Measurements from ENCODE around the gene SLC38A1.
"Not testable (repeated sequence)": the region's sequence is repeated elsewhere in the genome, so short reads cannot be mapped to it uniquely, and the experiment has no call there.

SLC38A1 gene

DNA sequence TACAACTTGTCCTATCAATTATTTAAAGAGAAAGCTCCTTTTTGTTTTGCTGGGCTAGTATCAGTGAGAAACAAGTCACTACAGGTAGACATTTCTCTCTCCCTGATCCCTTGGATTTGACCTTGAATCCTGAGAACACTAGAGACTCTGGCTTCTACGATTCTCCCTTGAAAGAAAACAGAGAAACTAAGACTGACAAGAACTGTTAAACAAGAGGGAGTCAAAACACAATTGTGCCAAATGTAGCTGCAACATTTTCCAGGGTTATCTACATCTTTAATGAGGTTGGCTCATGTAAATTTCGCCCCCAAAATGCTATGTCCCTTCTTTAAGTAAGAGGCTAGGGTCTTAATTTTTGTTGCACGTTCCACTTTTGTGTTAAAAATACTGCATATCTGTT, 62.4 kb downstream of the SLC38A1 start:
- no peak for ATAC-seq
- no peak for DNase-seq

DNA sequence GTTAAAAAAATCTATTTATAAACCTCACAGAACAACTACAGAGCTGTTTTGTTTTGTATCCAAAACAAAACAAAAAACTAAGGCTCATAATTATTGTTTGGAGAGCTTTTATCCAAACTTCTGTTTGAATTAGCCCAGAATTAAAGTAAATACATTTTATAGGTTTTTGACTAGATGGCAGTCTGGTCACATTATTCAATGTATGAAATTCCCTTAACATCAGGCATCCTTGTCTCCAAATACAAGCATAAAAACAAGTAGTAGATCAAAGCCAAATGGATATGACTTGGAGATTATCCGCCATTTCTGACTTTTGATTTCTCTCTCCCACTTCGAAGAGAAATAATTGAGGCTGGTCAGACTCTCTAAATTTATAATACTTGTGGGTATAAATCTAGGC, 63.5 kb downstream of the SLC38A1 start:
- no peak for DNase-seq

DNA sequence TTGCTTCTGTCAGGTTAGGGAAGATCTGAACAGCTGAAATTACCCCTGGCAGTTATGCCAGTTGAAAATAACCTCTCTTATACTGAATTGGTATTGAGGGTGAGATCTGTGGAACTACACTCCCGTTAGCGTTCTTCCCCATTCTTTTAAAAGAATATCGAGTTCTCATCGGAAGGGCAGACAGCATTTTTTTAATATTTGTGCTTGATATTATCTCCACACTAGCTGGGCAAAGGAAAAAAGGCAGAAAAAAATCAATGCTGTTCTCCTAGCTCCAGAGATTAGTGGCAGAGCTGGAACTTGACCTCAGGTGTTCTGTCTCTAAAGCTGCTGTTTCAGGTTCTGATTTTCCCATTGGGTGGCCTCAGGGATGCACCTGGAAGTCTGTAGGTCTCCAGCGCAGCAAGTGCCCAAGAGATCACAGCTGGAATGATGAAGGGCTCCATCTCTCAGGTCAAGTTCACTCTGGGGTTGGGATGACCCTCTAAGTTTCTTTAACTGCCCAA, 67.5 kb downstream of the SLC38A1 start:
- DNase-seq: no peak

More for the DNA sequence above, 63.5 kb downstream of the SLC38A1 start:
- no peak for ATAC-seq

DNA sequence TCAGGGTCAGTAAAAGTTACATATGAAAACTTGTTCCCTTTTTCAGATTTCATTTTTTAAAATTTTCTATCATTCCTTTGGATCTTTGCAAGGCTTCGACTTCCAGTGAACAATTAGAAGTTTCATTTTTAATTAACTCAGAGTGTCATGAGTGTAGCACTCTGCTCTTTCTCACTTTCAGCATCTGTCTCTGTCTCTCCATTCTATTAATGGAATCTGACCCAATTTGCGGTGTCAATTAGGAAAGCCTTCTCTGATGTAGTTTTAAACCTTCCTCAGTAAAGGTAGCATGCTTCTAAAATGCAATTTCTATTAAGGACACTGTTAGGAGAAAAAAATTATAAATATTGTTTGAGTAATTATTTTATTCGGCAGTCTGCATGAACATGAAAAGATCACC, 68.3 kb downstream of the SLC38A1 start:
- ATAC-seq (no peak), DNase-seq (no peak)

More for the DNA sequence above, 67.5 kb downstream of the SLC38A1 start:
- no peak for ATAC-seq

DNA sequence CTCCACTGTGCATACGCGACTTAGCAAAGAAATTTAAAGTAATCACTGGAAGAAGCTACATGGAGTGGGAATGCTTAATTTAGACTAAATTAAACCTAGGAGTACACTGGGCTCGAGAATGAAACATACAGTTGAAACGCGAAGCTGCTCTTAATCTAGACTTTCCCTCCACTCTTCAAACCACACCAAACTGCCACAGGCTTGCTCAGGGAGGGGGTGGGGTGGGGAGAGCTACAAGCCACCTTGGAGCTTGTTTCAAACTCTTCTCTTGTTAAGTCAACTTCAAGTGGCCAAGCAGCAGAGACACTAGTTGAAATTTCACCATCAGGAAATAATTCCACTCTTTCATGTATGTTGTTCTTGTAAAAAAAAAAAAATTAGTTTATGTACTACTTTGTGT, 69.9 kb downstream of the SLC38A1 start:
- DNase-seq (no peak), ATAC-seq (no peak)

DNA sequence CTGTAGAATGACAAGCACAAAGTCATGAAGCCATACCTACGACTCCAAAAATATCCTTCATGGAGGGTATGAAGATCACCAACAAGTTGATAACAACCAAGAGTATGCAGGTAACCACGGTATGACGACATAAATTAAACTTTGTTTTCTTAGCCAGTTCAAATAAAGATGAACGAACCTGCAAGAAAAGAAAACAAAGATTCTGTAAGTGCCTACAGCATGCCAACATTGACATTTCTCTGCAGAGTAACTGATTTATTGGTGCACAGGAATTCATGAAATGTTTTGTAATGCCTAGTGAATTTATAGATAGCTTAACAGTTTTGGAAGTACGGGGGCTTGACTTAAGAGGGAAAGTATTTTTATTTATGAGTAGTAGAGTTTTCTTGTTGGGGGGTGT, 71.0 kb downstream of the SLC38A1 start:
- no peak for ATAC-seq
- DNase-seq: no peak

DNA sequence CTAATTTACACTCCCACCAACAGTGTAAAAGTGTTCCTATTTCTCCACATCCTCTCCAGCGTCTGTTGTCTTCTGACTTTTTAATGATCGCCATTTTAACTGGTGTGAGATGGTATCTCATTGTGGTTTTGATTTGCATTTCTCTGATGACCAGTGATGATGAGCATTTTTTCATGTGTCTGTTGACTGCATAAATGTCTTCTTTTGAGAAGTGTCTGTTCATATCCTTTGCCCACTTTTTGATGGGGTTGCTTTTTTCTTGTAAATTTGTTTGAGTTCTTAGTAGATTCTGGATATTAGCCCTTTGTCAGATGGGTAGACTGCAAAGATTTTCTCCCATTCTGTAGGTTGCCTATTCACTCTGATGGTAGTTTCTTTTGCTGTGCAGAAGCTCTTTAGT, 78.3 kb downstream of the SLC38A1 start:
- DNase-seq, ATAC-seq: not testable (repeated sequence)

DNA sequence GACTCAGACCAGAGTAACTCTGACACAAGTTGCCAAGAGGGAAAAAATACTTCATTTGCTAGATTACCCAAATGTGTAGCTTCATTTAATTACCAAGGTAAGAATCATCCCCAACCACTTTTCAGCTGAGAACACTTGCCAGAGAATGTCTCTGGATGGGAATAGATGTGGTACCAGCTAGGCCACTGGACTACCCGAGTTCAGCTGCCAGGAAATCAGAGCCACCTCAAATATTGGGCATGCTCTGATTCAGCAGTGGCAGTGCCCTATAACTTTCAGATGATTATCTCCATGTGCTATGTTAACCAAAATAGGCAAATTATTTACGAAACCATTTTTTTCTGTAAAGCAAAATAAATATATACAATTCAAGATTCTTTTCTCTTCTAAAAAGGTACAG, 80.7 kb downstream of the SLC38A1 start:
- DNase-seq (no peak), ATAC-seq (no peak)

DNA sequence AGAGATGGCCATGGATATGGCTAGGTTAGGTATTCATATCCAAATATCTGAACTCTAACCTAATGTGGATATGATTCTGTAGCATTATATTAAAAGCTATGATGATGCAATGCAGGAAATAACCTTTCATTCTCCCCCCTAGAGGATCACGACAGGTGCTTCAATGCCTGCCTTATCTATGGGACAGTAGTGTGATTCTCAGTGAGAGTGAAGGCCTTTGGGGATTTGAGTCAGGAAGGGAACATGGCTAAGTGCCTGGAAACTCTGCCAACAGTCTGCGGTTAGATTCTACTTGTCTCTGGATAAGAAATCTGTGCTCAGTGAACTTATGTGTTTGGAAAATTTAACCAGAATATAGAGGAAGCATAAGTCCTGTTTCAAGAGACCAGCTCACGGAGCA, 81.8 kb downstream of the SLC38A1 start:
- DNase-seq (no peak), ATAC-seq (peak; percentile 19)

DNA sequence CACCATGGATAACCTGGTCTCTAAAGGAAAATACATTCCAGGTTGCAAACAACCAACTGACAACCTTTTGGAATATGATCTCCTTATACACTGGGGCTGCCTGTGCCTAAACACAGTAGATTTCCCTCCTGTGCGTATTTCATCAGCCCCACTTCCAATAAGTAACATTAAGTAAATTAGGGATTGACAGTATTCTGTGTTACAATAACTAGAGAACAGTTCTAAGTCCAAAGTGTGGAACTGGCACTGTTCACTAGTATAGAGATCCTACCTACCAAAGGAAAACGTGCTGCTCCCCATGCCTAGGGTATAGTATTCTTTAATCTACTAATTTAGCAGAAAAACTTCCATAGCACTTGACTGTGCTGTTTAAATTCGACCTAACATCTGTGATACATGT, 82.8 kb downstream of the SLC38A1 start:
- DNase-seq (no peak), ATAC-seq (no peak)

DNA sequence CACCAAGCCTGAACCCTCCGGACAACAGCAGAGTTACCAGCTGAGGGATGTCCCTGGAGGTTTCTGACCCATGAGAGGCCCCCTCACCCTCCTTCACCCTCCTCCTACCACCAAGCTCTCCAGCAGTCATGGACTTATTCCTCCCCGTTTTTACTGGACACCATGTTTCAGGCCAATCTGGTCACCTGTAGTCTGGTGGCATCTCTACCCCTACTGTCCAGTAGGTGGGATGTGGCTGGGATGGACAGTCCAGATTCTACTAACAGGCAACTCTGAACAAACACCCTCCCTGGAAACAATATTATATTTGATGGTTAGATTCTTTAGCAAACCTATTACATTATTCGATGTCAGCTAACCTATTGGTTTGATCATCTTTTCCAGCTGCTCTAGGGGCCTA, 83.2 kb downstream of the SLC38A1 start:
- no peak for ATAC-seq
- DNase-seq: no peak

DNA sequence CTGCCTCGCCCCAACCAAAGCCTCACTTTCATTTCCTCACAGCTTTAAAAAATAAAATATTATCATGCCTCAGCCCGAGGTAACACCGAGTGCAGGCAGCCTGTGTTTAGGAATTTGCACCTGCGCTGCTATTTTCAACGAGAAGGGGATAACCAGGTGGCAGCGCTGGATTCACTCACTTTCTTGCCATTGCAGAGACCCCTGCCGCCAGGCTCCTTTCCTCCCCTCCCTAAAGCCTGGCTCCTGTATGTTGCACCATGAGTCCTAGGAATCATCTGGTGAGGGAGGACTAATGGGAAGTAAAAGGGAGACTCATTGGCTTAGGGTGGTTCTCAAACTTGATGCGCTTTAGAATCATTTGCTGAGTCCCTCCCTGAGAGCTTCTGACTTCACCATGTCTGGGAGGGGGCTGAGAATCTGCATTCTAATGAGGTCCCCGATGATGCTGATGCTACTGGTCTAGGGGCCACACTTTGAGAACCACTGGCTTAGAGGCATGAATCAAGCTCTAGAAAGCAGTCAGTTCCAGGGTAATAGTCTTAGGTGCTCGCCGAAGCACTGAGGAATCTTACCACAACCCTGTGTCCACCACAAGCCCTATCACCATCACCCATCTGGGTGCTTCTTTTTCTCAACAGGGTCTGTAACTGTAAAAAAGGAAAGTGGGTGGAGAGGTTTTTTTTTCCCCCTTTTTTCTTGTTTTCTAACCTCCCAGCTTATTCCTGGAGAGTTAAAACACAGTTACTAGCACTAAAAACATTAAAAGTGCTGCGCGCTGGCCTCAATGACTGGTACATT, 83.8 kb downstream of the SLC38A1 start:
- ATAC-seq (no peak), DNase-seq (no peak)

DNA sequence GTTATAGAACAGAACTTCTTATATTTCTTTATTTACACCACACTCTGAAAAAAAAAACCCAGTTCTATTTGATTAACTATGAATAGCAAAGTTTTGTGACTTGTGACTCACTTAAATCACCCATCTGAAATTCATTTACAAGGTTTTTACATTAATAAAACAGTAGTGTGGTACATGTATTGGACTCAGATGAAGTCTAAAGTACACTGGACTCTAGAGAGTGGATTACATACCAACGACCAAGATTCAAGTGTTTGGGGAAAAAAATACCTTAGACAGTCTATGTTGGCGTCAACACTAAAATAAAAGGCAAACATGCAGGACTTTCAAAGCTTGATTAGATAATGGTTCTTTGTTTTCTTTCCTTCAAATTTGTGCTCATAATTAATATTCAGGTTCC, 85.7 kb downstream of the SLC38A1 start:
- DNase-seq (no peak), ATAC-seq (no peak)

DNA sequence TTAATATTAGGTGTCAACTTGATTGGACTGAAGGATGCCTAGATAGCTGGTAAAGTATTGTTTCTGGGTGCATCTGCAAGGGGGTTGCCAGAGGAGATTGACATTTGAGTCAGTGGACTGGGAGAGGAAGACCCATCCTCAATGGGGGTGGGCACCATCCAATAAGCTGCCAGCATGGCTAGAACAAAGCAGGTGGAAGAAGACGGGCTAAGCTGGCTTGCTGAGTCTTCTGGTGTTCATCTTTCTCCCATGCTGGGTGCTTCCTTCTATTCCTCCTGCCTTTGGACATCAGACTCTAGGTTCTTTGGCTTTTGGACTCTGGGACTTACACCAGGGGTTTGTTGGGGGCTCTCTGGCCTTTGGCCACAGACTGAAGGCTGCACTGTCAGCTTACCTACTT, 87.4 kb downstream of the SLC38A1 start:
- ATAC-seq: no peak
- no peak for DNase-seq

DNA sequence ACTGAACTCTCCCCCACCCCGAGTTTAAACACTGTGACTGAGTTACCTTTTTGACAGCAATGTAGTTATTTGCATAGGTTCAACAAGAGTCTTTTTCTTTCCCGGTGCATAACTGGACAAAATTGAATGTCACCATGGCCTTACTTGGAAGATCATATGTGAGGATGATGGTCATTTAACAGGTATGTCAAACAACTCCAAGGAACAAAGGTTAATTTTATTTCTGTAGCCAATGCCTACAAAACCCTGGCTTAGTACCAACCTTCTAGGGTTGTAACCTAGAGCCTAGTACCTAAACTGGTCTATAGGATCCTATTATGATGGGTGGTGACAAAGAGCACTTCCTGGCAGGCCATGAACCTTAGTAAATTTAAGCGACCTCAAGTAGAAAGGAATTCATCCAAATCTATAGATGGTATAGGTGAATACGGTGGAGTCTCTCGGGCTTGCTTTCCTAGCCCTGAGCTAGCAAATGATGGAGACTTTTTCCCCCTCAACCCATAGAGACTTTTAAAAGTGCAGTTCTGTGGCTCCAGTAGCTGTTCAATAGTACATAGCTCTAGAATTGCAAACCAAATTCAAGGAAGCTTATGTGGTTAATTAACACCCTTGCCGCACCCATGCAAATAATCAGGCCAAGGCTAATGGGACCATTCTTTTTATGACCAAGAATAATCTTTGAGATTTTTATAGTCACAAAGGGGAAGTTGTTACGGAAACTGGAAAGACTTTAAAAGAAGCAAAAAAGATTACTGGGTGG, 89.0 kb downstream of the SLC38A1 start:
- ATAC-seq (no peak), DNase-seq (no peak)

DNA sequence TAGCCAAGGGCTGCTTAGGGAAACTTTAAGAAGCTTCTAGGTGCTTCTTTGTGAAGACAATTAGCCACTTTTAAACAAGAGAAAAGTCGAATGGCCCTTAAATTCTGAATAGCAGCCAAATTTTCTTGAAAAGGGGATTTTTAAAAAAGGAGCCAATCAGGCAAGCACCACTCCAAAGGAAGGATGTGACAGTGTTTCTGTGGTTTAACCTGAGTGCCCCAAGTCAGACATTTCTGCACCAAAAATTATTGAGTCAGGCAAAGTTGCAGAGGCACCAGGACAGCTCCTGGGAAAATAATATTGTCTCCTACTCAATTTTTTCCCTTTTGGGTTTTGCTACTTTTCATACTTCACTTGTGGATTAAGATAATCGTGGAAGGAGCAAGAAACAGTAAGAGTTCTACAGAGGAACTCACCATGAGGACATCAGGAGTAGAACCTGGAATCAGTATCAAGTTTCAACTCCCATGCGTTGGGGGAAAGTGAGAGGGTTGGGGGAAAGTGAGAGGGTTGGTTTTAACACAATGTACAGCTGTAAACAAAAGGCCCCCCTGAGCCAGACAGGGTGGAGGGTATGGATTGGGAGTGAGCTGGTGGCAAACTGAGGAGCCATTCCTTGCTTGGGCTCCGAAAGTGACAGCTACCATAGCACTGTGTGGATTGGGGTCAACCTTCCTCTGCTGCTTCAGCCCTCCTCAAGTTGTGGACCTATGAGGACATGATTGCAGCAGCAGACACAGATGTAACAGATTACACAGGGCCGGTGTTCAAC, 90.8 kb downstream of the SLC38A1 start:
- DNase-seq (no peak), ATAC-seq (peak; percentile 58)

DNA sequence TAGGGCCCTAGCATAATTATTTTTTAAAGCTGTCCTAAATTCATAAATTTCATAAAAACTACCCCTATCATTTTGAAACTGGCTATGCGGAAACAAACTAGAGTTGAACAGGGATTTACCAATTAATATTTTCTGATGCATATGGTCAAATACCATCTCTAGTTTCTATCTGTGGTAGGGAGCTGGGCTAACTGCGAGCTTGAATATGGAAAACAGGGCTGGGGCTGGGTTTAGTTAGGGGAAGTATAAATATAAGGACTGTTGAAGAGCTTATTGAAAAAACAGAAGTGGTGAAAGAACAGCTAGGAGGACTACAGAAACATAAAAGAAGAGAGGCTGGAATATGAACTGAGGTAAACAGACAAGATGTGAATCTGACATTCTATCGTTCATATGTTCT, 91.8 kb downstream of the SLC38A1 start:
- ATAC-seq (no peak), DNase-seq (no peak)

DNA sequence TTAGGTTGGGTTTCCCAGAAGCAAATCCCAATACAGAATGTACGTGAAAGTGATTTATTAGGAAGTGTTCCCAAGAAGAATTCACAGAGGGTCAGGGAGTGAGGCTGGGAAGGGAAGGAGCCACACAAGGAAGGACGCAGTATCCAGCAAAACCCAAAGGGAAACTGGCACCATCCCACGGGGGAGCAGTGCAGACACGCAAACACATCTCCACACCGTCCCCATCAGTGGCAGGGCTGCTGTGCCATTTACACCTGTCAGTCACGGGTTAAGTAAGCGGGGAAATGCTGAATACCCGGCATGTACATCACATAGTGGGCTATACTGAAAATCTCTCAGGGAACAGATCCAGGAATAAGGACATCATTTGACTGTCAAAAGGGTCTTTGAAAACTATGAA, 93.9 kb downstream of the SLC38A1 start:
- DNase-seq (no peak), ATAC-seq (no peak)

DNA sequence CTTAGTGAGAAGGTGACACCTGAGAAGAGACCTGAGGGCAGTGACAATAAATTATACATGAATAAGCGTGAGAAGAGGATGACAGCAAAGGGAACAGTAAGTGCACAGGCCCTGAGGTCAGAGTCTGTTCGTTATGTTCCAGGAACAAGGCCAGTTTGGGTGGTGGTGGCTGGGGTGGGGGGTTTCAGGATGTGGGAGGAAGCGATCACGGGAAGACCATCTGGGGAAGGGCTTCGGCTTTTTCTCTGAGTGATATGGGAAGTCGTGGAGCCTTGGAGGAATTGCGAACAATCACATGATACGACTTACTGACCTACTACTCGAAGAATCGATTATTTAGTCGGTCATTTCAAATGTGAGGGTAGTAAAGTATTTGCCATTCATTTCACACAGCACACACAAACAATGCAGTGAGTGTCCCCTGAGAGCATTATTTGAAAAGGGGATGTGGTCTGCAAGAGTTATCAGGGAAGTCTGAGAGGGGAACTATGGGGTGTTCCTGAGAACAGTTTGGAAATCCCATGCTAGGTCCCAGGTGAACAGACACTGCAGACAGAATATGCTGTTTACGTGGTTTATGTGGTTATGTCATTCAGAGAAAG, 94.7 kb downstream of the SLC38A1 start:
- no peak for DNase-seq
- ATAC-seq: no peak

DNA sequence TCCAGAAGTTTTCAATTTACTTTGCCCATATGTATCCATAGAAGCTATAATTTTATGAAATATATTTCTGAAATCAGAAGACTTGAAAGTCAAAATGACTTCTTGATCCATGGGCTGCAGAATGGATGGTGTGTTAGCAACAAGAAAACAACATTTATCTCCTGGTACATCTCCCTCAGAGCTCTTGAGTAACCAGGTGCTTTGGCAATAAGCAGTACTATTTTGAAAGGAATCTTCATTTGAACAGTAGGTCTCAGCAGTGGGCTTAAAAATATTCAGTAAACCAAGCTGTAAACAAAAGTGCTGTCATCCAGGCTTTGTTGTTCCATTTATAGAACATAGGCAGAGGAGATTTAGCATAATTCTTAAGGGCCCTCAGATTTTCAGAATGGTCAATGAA, 100.4 kb downstream of the SLC38A1 start:
- ATAC-seq (no peak), DNase-seq (no peak)

DNA sequence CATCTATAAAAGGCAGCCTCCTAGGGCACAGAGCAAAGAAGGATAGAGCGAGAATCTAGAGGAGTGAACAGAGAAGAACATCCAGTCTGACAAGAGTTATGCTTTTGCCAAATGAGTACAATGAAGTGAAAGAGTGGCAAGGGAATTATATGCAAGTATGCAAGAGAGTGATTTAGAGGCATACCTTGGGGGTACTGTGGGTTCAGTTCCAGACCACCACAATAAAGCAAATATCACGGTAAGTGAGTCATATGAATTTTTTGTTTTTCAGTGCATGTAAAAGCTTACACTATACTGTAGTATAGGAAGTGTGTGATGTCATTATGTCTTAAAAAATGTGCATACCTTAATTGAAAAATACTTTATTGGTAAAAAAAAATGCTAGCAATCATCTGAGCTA, 101.4 kb downstream of the SLC38A1 start:
- DNase-seq (no peak), ATAC-seq (no peak)

DNA sequence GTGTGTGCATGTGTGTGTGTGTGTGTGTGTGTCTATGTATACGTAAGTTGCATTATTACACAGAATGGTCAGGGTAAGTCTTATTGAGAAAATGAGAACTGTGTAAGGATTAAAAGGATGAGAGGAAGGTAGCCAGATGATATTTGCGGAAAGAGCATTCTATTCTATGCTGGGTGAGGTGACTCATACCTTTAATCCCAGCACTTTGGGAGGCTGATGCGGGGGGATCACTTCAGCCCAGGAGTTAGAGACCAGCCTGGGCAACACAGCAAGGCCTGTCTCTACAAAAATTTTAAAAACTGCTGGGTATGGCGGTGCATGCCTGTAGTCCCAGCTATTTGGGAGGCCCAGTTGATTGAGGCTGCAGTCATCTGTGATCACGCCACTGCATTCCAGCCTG, 103.7 kb downstream of the SLC38A1 start:
- DNase-seq (no peak), ATAC-seq (no peak)

Data from stimulated activated naive CD8-positive, alpha-beta T cell treated with anti-CD3 and anti-CD28 coated beads, Interleukin-15, Interleukin-2, amounts not matched to agents 100 U/mL and 50 U/mL, for 24 hours (primary cell).